G401.6 (cell line): Measurements from ENCODE around the gene NOTUM.

Experiments
- FAIRE-seq: peaks from 2 replicates; lab custom pipeline; 2012; peaks lifted over from hg19 to GRCh38; lab: Jason Lieb, UNC

The NOTUM gene

GRCh38 chr17:81934850-81935708 lies 25.9 kb downstream of the NOTUM start:
- FAIRE-seq: no peak

- FAIRE-seq: no peak
Observed at GRCh38 chr17:81934098-81934757, 26.8 kb downstream of the NOTUM start.

GRCh38 chr17:81933178-81933699 lies 27.7 kb downstream of the NOTUM start:
- no peak for FAIRE-seq

DNA sequence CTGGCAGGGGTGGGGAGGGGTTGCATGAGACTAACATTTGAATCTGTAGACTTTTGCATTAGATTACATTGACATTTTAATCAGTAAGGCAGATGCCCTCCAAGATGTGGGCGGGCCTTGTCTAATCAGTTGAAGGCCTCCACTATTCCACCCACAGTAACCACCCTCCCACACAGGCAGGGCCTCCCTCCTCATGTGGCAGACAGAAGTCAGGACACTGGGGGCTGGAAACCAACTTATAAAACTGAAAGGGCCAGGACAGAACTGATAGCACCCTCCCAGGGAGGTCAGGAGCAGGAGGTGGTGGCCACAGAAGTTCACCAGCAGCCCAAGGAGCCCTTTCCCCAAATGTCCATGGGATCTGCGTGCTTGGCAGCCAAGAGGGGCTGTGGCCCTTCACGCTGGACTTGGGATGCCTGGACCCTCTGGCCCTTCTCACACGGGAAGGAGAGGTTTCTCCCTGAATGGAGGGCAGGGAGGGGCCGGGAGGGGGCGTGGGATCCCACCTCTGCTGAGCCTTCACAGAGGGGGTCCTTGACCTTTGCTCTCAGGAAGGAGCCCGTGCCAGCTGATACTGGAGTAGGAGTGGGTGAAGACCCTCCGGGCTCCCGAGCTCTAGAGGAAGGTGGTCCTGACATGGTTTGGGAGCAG lies 28.5 kb downstream of the NOTUM start:
- FAIRE-seq: no peak

DNA sequence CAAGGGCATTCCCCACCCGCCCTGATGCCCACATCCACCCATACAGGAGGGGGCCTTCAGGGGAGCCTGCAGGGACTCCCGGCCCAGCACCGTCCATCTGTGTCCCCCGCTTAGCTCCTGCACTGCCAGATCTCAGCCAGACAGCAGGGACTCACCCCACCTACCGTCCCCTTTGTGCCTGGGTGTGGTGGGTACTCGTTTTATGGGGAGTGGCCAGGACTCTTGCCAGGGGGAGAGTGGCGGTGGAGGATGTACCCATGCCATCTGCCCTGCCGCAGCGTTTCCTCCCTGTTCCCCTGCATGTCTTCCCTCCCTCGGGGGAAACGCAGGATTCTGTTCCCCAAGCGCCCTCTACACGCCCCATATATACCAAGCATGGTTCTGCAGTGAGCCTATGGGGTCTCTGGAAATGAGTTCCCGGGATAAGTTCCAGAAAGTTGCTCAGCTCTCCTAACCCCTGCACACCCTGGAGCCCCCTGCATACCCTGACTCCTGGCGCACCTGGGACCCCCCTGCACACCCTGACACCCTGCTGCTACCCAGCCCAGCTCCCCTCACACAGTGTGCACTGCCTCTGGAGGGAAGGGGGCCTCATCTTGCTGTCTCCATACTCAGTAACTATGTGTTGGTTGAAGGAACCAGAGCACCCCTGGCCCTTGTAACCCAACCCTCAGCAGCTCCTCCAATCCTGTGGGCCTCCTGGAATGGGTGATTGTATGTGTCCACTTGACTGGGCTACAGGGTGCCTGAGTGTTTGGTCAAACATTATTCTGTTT lies 29.2 kb downstream of the NOTUM start:
- no peak for FAIRE-seq

DNA sequence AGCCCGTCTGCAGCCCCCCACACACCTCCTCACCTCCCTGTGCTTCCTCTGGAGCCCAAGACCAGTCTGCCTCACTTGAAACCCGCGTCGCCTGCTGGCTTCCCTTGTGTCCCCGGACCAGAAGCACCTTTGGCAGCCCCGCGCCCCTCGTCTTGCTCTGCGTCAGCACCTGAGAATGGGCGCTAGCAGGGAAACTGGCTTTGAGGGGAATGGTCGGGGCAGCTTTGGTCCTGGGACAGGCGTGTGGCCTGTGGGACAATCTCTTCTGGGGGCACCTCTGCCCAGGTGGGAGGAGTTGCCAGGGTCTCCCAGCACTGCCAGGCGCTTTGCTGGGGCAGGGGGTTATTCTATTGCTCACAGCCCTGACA lies 29.8 kb downstream of the NOTUM start:
- no peak for FAIRE-seq

DNA sequence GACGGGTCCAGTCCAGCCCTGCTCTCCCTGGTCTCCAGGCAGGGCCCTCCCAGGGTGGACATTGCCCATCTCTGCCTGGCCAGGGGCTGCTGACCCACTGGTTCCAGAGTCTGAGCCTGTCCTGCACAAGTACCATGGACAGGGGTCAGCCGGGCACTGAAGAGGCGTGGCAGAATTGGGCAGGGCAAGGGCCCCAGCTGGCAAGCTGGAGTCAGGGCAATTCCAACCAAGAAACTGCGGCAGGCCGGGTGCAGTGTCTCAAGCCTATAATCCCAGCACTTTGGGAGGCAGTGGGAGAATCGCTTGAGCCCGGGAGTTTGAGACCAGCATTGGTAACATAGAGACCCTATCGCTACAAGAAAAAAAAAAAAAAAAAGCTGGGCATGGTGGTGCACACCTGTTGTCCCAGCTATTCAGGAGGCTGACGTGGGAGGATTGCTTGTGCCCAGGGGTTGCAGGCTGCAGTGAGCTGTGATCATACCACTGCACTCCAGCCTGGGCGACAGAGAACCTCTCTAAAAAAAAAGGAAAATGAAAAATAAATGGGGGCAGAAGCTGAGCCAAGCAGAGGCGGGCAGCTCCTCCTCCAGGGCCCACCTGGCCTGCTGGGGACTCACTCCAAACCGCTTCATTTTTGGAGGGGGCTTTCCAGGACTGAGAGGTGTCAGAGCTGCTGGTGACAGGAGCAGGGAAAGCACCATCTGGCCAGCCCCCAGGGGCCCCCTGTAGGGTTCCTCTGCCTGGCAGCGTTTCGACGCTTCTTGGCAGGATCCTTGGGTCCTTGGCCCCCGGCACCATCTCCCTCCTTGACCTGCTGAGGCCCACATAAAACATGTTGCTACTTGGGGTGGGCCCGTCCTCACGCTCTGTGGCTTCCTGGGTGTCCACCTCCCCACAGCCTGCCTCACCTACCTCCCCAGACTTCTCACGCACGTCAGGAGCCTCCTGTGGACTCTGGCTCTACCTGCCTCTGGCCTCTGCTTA lies 30.6 kb downstream of the NOTUM start:
- FAIRE-seq: no peak

DNA sequence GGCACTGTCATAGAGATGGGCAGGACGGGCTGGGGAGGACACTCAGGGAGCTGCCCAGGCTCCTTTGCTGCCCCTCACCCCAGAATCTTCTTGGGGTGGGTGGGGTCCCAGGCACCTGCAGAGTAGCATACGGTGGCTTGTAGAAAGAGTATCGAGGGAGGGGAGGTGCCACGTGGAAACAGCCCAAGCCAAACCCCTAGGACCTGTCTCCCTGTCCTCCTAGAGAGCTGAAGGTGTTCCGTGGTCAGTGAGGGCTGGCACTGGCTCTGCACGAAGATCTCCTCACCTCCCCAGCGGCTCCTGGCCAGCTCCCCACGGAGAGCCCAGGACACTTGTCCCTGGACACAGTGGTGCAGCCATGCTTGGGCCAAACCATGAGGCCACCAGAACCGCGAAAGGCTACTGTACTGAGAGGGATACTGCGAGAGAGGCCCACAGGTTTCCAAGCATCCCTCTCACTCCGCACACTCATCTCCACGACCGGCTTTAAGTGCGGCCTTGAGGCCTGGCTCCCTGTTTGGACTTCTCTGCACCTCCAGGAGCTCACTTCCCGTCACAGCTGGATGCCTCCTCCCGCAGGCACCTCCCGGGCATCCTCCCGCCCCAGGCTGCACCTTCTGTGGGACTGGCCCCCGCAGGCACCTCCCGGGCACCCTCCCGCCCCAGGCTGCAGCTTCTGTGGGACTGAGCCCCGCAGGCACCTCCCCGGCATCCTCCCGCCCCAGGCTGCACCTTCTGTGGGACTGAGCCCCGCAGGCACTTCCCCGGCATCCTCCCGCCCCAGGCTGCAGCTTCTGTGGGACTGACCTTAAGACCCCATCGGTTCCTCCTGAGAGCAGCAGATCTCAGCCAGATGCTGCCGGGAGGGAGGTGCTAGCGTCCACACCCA lies 31.5 kb downstream of the NOTUM start:
- FAIRE-seq: no peak

DNA sequence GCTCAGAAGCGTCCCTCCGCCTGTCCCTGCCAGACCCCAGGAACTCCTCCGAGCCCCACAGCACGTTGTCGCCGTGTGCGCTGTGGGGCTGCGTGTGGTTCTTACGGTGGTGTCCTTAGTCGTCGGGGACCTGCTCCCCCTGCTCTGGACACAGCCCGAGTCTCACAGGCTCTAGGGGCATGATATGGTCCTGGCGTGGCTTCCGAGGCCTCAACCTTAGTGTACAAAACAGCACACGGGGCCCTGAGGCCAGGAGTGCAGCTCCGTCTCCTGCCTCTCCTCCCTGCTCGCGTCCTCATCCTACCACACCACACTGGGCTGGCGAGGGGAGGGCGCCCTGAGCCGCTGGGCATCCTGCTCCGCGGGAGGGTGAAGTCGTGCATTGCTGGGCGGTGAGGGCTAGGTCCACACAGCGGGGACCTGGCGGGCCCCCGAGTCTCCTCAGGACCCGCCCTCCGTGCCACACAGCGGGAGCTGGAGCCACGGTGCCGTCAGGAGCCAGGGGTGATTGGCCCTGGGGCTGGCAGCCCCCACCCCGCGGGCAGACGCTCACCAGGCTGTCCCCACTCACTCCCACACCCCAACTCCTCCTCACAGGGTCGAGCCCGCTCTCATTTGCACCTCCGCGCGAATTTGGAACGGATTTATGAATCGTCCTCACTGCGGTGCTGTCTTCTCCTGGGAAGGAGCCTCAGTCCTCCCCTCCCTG lies 32.3 kb downstream of the NOTUM start:
- FAIRE-seq: no peak

- FAIRE-seq: peak; percentile 23
Observed at GRCh38 chr17:81927653-81928543, 33.1 kb downstream of the NOTUM start, which contains the start of gene MAFG. Gene MAFG, minus strand, starts transcription at chr17:81927735. Its CDS starts 4,550 bp downstream, at chr17:81923185.

DNA sequence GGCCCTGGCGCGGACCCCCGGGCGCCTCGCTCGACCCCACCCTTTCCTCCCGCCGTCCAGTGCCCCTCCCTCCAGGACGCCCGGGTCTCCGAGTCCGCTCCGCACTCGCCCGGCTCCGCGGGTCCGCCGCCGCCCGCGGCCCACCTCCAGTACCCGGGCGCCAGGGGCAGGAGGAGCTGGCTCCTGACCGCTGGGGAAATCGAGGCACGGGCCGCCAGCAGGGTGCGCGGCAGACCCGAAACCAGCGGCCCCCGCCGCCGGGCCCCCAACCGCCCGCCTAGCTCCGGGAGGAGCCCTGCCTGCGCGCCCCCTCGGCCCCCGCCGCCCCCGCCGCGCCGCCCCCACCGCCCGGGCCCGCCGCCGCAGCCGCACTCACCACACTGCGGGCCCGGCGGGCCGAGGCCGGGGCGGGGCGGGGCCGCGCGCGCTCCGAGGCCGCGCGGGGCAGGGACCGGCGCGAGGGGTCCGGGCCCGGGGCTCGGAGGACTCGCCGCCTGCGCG lies 33.8 kb downstream of the NOTUM start:
- FAIRE-seq: no peak

- FAIRE-seq: peak; percentile 94
Observed at GRCh38 chr17:81926451-81927151, 34.4 kb downstream of the NOTUM start.

- no peak for FAIRE-seq
Observed at GRCh38 chr17:81925860-81926450, 35.0 kb downstream of the NOTUM start.

- no peak for FAIRE-seq
Observed at GRCh38 chr17:81924557-81925532, 36.1 kb downstream of the NOTUM start.
